LoVo (cell line): ENCODE measurements around the gene NDFIP1.
"Not testable (repeated sequence)": the region's sequence is repeated elsewhere in the genome, so short reads cannot be mapped to it uniquely, and the experiment has no call there.

Experiments
- DNase-seq: peaks from one replicate; pipeline ENCODE4 v3.0.0-alpha.2; 2016; ENCODE audit warnings: low spot score

Gene NDFIP1

GRCh38 chr5:142154449-142154841 is 45.9 kb downstream of the NDFIP1 start:
- not testable (repeated sequence) for DNase-seq

- DNase-seq, result no peak
Observed at GRCh38 chr5:142156839-142157463, 48.4 kb downstream of the NDFIP1 start.

GRCh38 chr5:142159354-142159753 is 50.8 kb downstream of the NDFIP1 start:
- no peak for DNase-seq

- no peak for DNase-seq
Observed at GRCh38 chr5:142164315-142164714, 55.7 kb downstream of the NDFIP1 start.

- no peak for DNase-seq
Observed at GRCh38 chr5:142166754-142167153, 58.2 kb downstream of the NDFIP1 start.

GRCh38 chr5:142167458-142167857 is 58.9 kb downstream of the NDFIP1 start:
- no peak for DNase-seq

- no peak for DNase-seq
Observed at GRCh38 chr5:142168365-142168764, 59.8 kb downstream of the NDFIP1 start.

GRCh38 chr5:142170254-142170953 is 61.8 kb downstream of the NDFIP1 start:
- no peak for DNase-seq

- no peak for DNase-seq
Observed at GRCh38 chr5:142171270-142171669, 62.7 kb downstream of the NDFIP1 start.

- DNase-seq, result no peak
Observed at GRCh38 chr5:142175039-142175438, 66.5 kb downstream of the NDFIP1 start.

GRCh38 chr5:142175461-142176142 is 67.0 kb downstream of the NDFIP1 start:
- no peak for DNase-seq

- no peak for DNase-seq
Observed at GRCh38 chr5:142176255-142176654, 67.7 kb downstream of the NDFIP1 start.

- DNase-seq, result no peak
Observed at GRCh38 chr5:142178651-142179050, 70.1 kb downstream of the NDFIP1 start.

- no peak for DNase-seq
Observed at GRCh38 chr5:142179776-142180387, 71.3 kb downstream of the NDFIP1 start.

GRCh38 chr5:142181096-142181495 is 72.5 kb downstream of the NDFIP1 start:
- DNase-seq, result no peak

- DNase-seq, result no peak
Observed at GRCh38 chr5:142181547-142182163, 73.1 kb downstream of the NDFIP1 start.

GRCh38 chr5:142182840-142183239 is 74.3 kb downstream of the NDFIP1 start:
- no peak for DNase-seq

- no peak for DNase-seq
Observed at GRCh38 chr5:142183561-142183960, 75.0 kb downstream of the NDFIP1 start.

GRCh38 chr5:142184988-142185387 is 76.4 kb downstream of the NDFIP1 start:
- no peak for DNase-seq

- no peak for DNase-seq
Observed at GRCh38 chr5:142186514-142186856, 77.9 kb downstream of the NDFIP1 start.

GRCh38 chr5:142186857-142187594 is 78.4 kb downstream of the NDFIP1 start:
- DNase-seq, result no peak

- DNase-seq, result not testable (repeated sequence)
Observed at GRCh38 chr5:142188691-142189090, 80.1 kb downstream of the NDFIP1 start.
